Activated B cell treated with CpG ODN at 0.5 μM for 24 hours (primary cell): ENCODE measurements around the gene USP25. TPM values are rescaled to one million over a fixed set of nuclear protein-coding genes. Genes with fewer than 3 reads are reported as not detected.

ENCODE experiments used
- ATAC-seq: fragments of 200-7000 bp; cut with Tn5 transposase; one replicate; pipeline ENCODE4 v1.10.0; 2021; ENCODE audit warnings: low read depth, mild to moderate bottlenecking, moderate library complexity
- CTCF ChIA-PET: fragments of 350-600 bp; sonication (Branson Sonifier 250); formaldehyde crosslinking; loops from one replicate; lab custom pipeline; 2021; ENCODE audit warnings: antibody characterized with exemption; lab: Charles Lee
- POLR2A ChIA-PET: fragments of 350-600 bp; sonication (Branson Sonifier 250); formaldehyde crosslinking; loops from one replicate; lab custom pipeline; 2021; ENCODE audit warnings: antibody characterized with exemption; lab: Charles Lee
- DNase-seq: peaks from one replicate; pipeline ENCODE4 v3.0.0; 2022
- H3K27ac Mint-ChIP-seq: one replicate; pipeline ENCODE4 v1.8.0; 2020; ENCODE audit warnings: mixed read lengths
- H3K27me3 Mint-ChIP-seq: one replicate; pipeline ENCODE4 v1.8.0; 2021; ENCODE audit warnings: mixed read lengths
- H3K36me3 Mint-ChIP-seq: one replicate; pipeline ENCODE4 v1.8.0; 2021; ENCODE audit warnings: low read depth, mixed read lengths
- H3K4me1 Mint-ChIP-seq: one replicate; pipeline ENCODE4 v1.8.0; 2021; ENCODE audit warnings: mixed read lengths
- H3K4me3 Mint-ChIP-seq: one replicate; pipeline ENCODE4 v1.8.0; 2020; ENCODE audit warnings: mild to moderate bottlenecking, mixed read lengths
- H3K9me3 Mint-ChIP-seq: one replicate; pipeline ENCODE4 v1.8.0; 2020; ENCODE audit warnings: mixed read lengths
- intact Hi-C: fragments of 100-400 bp; cut with micrococcal nuclease; formaldehyde crosslinking; loops from one replicate; pipeline ENCODE4 v1.15.1; 2024
- total RNA-seq: library from RNA; stranded (reverse); gene quantifications from 2 replicates; pipeline ENCODE4 v1.2.3, GENCODE V29; 2022
- TF ChIP-seq, protein P1 (sequence below): fragments of 200-600 bp; IDR thresholded peaks from one replicate; pipeline ENCODE4 v1.8.0; 2022; ENCODE audit warnings: antibody characterized with exemption, mild to moderate bottlenecking

Gene USP25
- total RNA-seq, 1 donor from 2014 or later = 38.3 TPM

DNA sequence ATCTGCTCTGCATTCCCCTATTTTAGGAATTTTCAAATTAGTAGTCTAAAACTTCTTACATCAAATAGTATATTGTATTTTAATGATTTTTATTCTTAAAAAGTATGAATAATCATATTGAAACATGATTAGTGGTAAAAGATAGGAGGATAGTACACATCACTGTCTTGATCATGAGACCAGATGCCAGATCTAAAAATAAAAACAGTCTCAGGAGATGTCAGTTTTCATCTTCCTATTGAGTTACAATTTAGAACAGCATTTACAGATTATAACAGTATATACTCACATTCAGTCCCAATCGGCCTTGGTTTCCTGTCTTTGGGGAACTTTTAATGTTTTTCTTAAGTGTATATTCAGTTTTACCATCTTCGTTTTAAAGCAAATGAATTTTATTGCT, 95.9 kb downstream of the USP25 start:
- H3K27ac Mint-ChIP-seq = no peak overlapping the region
- no peaks in the 10 kb centered on the region for H3K4me1 Mint-ChIP-seq
- TF ChIP-seq, protein P1, sequence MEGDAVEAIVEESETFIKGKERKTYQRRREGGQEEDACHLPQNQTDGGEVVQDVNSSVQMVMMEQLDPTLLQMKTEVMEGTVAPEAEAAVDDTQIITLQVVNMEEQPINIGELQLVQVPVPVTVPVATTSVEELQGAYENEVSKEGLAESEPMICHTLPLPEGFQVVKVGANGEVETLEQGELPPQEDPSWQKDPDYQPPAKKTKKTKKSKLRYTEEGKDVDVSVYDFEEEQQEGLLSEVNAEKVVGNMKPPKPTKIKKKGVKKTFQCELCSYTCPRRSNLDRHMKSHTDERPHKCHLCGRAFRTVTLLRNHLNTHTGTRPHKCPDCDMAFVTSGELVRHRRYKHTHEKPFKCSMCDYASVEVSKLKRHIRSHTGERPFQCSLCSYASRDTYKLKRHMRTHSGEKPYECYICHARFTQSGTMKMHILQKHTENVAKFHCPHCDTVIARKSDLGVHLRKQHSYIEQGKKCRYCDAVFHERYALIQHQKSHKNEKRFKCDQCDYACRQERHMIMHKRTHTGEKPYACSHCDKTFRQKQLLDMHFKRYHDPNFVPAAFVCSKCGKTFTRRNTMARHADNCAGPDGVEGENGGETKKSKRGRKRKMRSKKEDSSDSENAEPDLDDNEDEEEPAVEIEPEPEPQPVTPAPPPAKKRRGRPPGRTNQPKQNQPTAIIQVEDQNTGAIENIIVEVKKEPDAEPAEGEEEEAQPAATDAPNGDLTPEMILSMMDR = no peak
- POLR2A ChIA-PET = no interaction called here
- ATAC-seq (no peak), DNase-seq (no peak)
- no peaks in the 10 kb centered on the region for H3K27me3 Mint-ChIP-seq
- no peaks in the 10 kb centered on the region for H3K9me3 Mint-ChIP-seq
- H3K36me3 Mint-ChIP-seq = peaks cover 62% of the 10 kb centered on the region
- H3K4me3 Mint-ChIP-seq = no peak overlapping the region
- CTCF ChIA-PET = no interaction called here
- intact Hi-C loops = loop anchor here (1.0 to 10.0 kb wide), 2 partner anchors 231 to 1566 kb away; no protein-coding TSS in a partner anchor

DNA sequence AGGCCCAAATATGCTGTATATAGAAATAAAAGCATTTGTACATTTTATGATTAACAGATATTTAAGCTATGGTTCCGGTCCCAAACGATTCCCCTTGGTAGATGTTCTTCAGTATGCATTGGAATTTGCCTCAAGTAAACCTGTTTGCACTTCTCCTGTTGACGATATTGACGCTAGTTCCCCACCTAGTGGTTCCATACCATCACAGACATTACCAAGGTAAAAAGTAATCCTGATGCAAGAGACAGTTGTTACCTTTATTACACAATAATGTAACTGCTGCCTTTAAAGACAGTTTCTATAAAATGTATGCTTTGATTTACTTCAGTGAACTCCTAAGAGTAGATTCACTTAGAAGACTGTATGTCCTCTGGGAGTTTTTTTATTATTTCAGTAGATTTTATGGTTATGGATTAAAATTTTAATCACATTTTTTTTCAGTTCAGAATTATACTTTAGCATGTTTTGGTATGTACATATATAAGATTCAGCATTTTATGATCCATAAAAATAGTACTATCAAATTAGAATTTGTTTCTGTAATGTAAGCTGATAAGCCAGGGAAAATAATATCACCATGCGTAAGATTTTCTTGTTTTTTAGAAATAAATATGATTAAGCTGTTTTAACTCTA, 96.5 kb downstream of the USP25 start:
- Mint-ChIP-seq H3K27me3 (no peaks in the 10 kb centered on the region), H3K4me3 (no peak overlapping the region), H3K27ac (no peak overlapping the region), H3K4me1 (no peaks in the 10 kb centered on the region), H3K36me3 (peaks cover 67% of the 10 kb centered on the region), H3K9me3 (no peaks in the 10 kb centered on the region)
- intact Hi-C loops = loop anchor here (1.0 to 10.0 kb wide), 2 partner anchors 231 to 1567 kb away; no protein-coding TSS in a partner anchor
- TF ChIP-seq, protein P1 = no peak
- no peak for DNase-seq
- ChIA-PET POLR2A (no interaction called here), CTCF (no interaction called here)
- ATAC-seq = peak; percentile 45

DNA sequence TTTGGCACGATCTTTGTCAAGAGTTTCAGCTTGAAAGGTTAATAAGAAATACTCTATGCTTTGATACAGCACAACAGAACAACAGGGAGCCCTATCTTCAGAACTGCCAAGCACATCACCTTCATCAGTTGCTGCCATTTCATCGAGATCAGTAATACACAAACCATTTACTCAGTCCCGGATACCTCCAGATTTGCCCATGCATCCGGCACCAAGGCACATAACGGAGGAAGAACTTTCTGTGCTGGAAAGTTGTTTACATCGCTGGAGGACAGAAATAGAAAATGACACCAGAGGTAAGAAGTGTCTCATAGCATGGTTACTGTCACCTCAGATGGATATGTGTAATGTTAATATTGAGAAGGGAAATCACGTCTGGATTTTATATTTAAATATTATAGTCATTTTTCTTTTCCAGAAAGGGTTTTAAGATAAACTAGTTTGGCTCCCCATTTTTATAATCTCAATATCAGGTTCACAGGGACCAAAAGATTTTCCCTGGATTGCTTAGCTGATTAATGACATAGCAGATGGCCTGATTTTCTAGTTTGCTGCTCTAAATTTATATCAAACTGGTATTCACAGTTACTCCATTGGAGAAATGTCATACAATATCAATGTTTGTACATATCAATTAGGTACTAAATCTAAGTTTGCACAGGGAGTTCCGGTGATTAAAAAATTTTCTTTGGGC, 97.3 kb downstream of the USP25 start:
- Mint-ChIP-seq H3K4me1 (no peaks in the 10 kb centered on the region), H3K4me3 (no peak overlapping the region), H3K27ac (no peak overlapping the region), H3K27me3 (no peaks in the 10 kb centered on the region), H3K36me3 (peaks cover 71% of the 10 kb centered on the region), H3K9me3 (no peaks in the 10 kb centered on the region)
- TF ChIP-seq, protein P1 = no peak
- ChIA-PET CTCF (no interaction called here), POLR2A (no interaction called here)
- no peak for ATAC-seq
- no peak for DNase-seq
- intact Hi-C loops = loop anchor here (1.0 to 10.0 kb wide), 2 partner anchors 232 to 1568 kb away; no protein-coding TSS in a partner anchor

DNA sequence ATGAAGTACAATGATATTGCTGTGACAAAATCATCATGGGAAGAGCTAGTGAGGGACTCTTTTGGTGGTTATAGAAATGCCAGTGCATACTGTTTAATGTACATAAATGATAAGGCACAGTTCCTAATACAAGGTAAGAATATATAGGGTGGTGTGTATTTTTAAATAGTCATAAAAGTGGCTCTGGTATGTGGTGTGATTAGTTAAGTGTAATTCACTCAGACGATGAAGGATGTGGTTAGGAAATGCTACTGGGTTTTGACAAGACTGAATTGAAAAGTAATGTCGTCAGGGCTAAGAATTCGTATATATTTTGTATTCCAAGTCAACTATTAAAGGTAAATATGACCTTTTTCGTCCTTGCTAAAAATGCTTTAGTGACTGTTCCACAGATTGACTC, 101.7 kb downstream of the USP25 start:
- H3K27me3 Mint-ChIP-seq = no peaks in the 10 kb centered on the region
- DNase-seq (no peak), ATAC-seq (no peak)
- no peak overlapping the region for H3K4me3 Mint-ChIP-seq
- TF ChIP-seq, protein P1 = no peak
- no peak overlapping the region for H3K27ac Mint-ChIP-seq
- H3K36me3 Mint-ChIP-seq = peaks cover 71% of the 10 kb centered on the region
- ChIA-PET POLR2A (no interaction called here), CTCF (no interaction called here)
- H3K9me3 Mint-ChIP-seq = no peaks in the 10 kb centered on the region
- intact Hi-C loops = loop anchor here (10.0 kb wide), 1 partner anchor 63 kb away; no protein-coding TSS in a partner anchor
- H3K4me1 Mint-ChIP-seq = no peaks in the 10 kb centered on the region

DNA sequence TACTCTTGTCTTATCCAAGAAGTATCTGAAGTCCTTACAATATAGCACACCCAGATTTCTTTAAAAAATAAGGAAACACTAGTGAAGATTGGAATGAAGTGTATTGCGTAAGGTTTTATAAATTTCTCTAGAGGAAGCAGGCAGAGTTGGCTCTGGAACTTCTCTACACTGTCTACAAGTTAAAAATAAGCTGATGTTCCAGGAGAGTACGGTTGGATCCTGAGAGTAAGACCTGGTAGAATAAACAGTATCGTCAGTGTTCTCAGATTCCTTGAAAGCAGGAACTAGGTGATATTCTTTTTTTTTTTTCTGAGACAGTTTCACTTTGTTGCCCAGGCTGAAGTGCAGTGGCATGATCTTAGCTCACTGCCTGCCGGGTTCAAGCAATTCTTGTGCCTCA, 107.9 kb downstream of the USP25 start:
- H3K27me3 Mint-ChIP-seq = no peaks in the 10 kb centered on the region
- TF ChIP-seq, protein P1 = no peak
- no peak for ATAC-seq
- no peak overlapping the region for H3K27ac Mint-ChIP-seq
- no peak for DNase-seq
- intact Hi-C loops = loop anchor here (10.0 kb wide), 1 partner anchor 57 kb away; no protein-coding TSS in a partner anchor
- no peaks in the 10 kb centered on the region for H3K9me3 Mint-ChIP-seq
- no peak overlapping the region for H3K4me3 Mint-ChIP-seq
- CTCF ChIA-PET = no interaction called here
- H3K36me3 Mint-ChIP-seq = peaks cover 28% of the 10 kb centered on the region
- no peaks in the 10 kb centered on the region for H3K4me1 Mint-ChIP-seq
- POLR2A ChIA-PET = no interaction called here
